ENCODE data around the gene GLG1. TPM values are rescaled to one million over a fixed set of nuclear protein-coding genes. Genes with fewer than 3 reads are reported as not detected.

GLG1 gene
- total RNA-seq, 1 donor from 2014 or later = 110 TPM

DNA sequence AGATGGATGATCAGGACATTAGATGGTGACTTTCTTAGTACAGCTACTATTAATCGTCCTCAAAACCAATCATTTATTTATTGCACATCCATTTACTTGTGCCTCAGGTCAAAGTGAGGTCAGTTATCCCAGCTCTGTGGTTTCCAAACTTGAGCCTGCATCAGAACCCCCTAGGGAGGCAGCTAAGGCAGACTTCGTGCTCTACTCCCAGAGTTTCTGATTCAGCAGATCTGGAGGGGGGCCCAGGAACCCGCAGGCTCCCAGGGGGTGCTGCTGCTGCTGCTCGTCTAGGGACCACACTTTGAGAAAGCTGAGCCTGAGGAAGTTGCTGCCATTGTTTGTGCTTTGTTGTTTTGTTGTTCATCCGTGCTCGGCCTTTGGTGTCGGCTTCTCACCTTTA lies 141.6 kb downstream of the GLG1 start:
- ATAC-seq (no peak), DNase-seq (no peak)
- Histone ChIP-seq H3K9me3 (no peaks in the 10 kb centered on the region), H3K36me3 (peaks cover 99% of the 10 kb centered on the region), H3K27me3 (ENCODE audit: low read depth) (no peaks in the 10 kb centered on the region), H3K4me1 (no peaks in the 10 kb centered on the region), H3K4me3 (no peak overlapping the region), H3K27ac (no peak overlapping the region)
- intact Hi-C loops (cut with DNase I) = no loop called here
- TF ChIP-seq, protein P1, sequence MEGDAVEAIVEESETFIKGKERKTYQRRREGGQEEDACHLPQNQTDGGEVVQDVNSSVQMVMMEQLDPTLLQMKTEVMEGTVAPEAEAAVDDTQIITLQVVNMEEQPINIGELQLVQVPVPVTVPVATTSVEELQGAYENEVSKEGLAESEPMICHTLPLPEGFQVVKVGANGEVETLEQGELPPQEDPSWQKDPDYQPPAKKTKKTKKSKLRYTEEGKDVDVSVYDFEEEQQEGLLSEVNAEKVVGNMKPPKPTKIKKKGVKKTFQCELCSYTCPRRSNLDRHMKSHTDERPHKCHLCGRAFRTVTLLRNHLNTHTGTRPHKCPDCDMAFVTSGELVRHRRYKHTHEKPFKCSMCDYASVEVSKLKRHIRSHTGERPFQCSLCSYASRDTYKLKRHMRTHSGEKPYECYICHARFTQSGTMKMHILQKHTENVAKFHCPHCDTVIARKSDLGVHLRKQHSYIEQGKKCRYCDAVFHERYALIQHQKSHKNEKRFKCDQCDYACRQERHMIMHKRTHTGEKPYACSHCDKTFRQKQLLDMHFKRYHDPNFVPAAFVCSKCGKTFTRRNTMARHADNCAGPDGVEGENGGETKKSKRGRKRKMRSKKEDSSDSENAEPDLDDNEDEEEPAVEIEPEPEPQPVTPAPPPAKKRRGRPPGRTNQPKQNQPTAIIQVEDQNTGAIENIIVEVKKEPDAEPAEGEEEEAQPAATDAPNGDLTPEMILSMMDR (IDR thresholded peaks at IDR 0.05) = no peak

DNA sequence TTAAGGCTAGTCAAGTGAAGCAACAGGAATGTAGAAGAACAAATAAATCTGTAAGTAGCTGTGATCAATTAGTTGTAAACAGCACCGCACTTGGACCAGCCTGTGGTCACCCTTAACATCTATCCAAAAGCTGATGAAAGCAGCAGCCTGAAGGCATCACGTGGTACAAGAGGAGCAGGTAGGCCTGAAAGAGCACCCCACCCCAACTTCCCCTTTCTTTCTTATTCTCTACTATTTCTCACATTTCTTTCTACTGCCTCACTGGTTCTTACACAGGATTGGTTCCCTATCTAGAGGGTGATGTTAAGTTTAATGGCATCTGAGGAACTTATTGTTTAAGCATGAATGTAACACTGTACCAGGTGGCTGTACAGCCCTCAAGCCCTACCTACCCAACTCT lies 143.0 kb downstream of the GLG1 start:
- H3K4me1 ChIP-seq = no peaks in the 10 kb centered on the region
- H3K36me3 ChIP-seq = peaks cover 100% of the 10 kb centered on the region
- intact Hi-C loops (cut with DNase I) = no loop called here
- H3K4me3 ChIP-seq = no peak overlapping the region
- H3K27ac ChIP-seq = no peak overlapping the region
- no peaks in the 10 kb centered on the region for H3K27me3 ChIP-seq (ENCODE audit: low read depth)
- no peak for ATAC-seq
- TF ChIP-seq, protein P1 (IDR thresholded peaks at IDR 0.05) = no peak
- H3K9me3 ChIP-seq = no peaks in the 10 kb centered on the region
- no peak for DNase-seq

DNA sequence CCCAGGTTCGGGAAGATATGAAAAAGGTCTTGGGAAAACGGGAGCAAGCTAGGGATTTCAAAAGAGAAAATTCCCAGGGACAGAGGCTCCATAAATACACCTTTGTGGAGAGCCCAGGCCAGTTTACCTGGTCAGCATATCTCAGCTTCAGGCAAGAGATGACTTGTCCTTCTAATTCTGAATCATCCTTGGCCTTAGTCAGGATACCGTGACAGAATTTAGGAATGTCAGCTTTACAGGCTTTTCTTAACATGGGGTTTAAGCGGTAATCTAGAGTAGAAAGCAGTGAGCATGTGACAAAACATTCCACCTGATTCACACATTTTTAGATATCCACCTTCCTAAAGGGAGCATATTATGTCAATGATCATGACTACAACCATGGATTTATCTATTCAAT lies 144.6 kb downstream of the GLG1 start:
- no peaks in the 10 kb centered on the region for H3K9me3 ChIP-seq
- H3K27me3 ChIP-seq (ENCODE audit: low read depth) = no peaks in the 10 kb centered on the region
- intact Hi-C loops (cut with DNase I) = no loop called here
- no peak overlapping the region for H3K4me3 ChIP-seq
- TF ChIP-seq, protein P1 (IDR thresholded peaks at IDR 0.05) = no peak
- no peak overlapping the region for H3K27ac ChIP-seq
- H3K4me1 ChIP-seq = no peaks in the 10 kb centered on the region
- no peak for DNase-seq
- ATAC-seq = no peak
- peaks cover 100% of the 10 kb centered on the region for H3K36me3 ChIP-seq

DNA sequence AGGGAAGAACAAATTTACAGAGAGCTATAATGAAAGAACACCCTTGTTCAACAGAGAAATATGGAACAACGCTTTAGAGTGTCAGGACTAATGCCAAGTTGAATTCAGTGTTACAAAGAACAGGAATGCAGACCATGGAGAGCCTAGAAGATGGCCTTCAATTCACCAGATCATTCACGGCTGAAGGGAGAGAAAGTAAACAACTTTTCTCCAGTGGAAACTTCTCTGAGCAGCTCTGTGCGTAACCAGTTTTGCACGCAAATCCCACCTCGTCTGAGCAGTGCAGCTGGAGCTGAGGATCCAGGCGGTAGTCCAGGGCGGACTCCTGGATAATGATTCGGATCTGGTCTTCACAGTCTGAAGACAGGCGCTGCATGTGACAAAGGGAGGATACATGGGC lies 145.1 kb downstream of the GLG1 start:
- H3K4me1 ChIP-seq = no peaks in the 10 kb centered on the region
- H3K27me3 ChIP-seq (ENCODE audit: low read depth) = no peaks in the 10 kb centered on the region
- H3K9me3 ChIP-seq = no peaks in the 10 kb centered on the region
- TF ChIP-seq, protein P1 (IDR thresholded peaks at IDR 0.05) = no peak
- no peak overlapping the region for H3K27ac ChIP-seq
- peaks cover 100% of the 10 kb centered on the region for H3K36me3 ChIP-seq
- no peak for ATAC-seq
- no peak for DNase-seq
- intact Hi-C loops (cut with DNase I) = no loop called here
- H3K4me3 ChIP-seq = no peak overlapping the region

DNA sequence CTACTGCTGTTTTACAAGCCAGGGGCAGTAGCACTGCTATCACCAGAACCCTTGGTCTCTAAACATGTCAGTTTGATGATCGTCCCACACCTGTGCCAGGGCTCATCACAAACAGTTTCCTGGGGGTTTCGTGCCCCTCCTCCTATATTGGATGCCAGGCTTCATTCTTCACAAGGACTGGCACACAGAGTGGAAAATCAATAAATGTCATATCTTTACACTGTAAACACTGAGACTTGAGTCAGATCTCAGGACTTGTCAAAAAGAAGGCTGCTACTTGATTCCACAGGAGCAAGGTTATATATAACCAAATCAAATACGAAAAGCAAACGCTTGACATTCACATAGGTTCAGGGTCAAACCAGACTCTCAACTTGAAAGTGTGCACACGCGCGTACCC lies 146.4 kb downstream of the GLG1 start:
- Histone ChIP-seq H3K4me1 (no peaks in the 10 kb centered on the region), H3K36me3 (peaks cover 100% of the 10 kb centered on the region), H3K27me3 (ENCODE audit: low read depth) (no peaks in the 10 kb centered on the region), H3K4me3 (no peak overlapping the region), H3K9me3 (no peaks in the 10 kb centered on the region), H3K27ac (no peak overlapping the region)
- TF ChIP-seq, protein P1 (IDR thresholded peaks at IDR 0.05) = no peak
- DNase-seq (no peak), ATAC-seq (no peak)
- intact Hi-C loops (cut with DNase I) = no loop called here

DNA sequence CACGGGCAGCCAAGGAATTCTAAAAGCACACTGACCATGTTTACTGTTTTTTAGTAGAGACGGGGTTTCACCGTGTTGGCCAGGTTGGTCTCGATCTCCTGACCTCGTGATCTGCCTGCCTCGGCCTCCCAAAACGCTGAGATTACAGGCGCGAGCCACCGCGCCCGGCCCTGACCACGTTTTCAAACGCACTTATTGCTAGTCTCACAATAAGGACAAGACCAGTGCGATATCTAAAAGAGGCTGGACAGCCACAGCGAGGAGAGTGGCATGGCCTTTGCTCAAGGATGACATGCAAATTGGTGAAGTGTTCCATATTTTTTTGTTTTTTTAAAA lies 150.7 kb downstream of the GLG1 start:
- no peak overlapping the region for H3K4me3 ChIP-seq
- intact Hi-C loops (cut with DNase I) = no loop called here
- H3K27me3 ChIP-seq (ENCODE audit: low read depth) = no peaks in the 10 kb centered on the region
- no peak for DNase-seq
- ATAC-seq = no peak
- no peaks in the 10 kb centered on the region for H3K4me1 ChIP-seq
- H3K9me3 ChIP-seq = no peaks in the 10 kb centered on the region
- no peak overlapping the region for H3K27ac ChIP-seq
- TF ChIP-seq, protein P1 (IDR thresholded peaks at IDR 0.05) = no peak
- peaks cover 95% of the 10 kb centered on the region for H3K36me3 ChIP-seq
